H9 (cell line): ENCODE measurements around the gene KIF26A. TPM values are rescaled to one million over a fixed set of nuclear protein-coding genes. Genes with fewer than 3 reads are reported as not detected.

ENCODE experiments used
- DNase-seq: peaks from one replicate; pipeline ENCODE4 v3.0.0-alpha.2; 2017
- H2AFZ ChIP-seq: one replicate; pipeline ENCODE4 v1.6.1; 2013; ENCODE audit warnings: mild to moderate bottlenecking, low read length, control low read depth, moderate library complexity
- H2AK5ac ChIP-seq: 2 replicates; pipeline ENCODE4 v1.6.1; 2013; ENCODE audit warnings: low read length, control low read depth, mixed read lengths; ENCODE audit not compliant: insufficient read length
- H2BK120ac ChIP-seq: one replicate; pipeline ENCODE4 v1.6.1; 2013; ENCODE audit warnings: low read depth, mild to moderate bottlenecking, low read length, control low read depth, inconsistent platforms; ENCODE audit not compliant: poor library complexity, severe bottlenecking
- H2BK12ac ChIP-seq: 2 replicates; pipeline ENCODE4 v1.6.1; 2013; ENCODE audit warnings: low read length, control low read depth, mixed read lengths, low read depth; ENCODE audit not compliant: insufficient read length
- H2BK15ac ChIP-seq: 2 replicates; pipeline ENCODE4 v1.6.1; 2013; ENCODE audit warnings: low read depth, low read length, control low read depth
- H2BK20ac ChIP-seq: one replicate; pipeline ENCODE4 v1.6.1; 2013; ENCODE audit warnings: low read depth, mild to moderate bottlenecking, low read length, control low read depth, inconsistent platforms; ENCODE audit not compliant: poor library complexity, severe bottlenecking
- H2BK5ac ChIP-seq: 2 replicates; pipeline ENCODE4 v1.6.1; 2013; ENCODE audit warnings: low read length, control low read depth, mixed read lengths; ENCODE audit not compliant: insufficient read length
- H3K14ac ChIP-seq: 2 replicates; pipeline ENCODE4 v1.6.1; 2013; ENCODE audit warnings: low read length, control low read depth; ENCODE audit not compliant: insufficient read depth
- H3K18ac ChIP-seq: 2 replicates; pipeline ENCODE4 v1.6.1; 2013; ENCODE audit warnings: low read depth, mild to moderate bottlenecking, mixed read lengths, low read length, control low read depth; ENCODE audit not compliant: insufficient read length
- H3K23ac ChIP-seq: 2 replicates; pipeline ENCODE4 v1.6.1; 2013; ENCODE audit warnings: low read length, control low read depth, mixed read lengths, low read depth; ENCODE audit not compliant: insufficient read length
- H3K23me2 ChIP-seq: 2 replicates; pipeline ENCODE4 v1.6.1; 2013; ENCODE audit warnings: low read depth, mild to moderate bottlenecking, mixed read lengths, low read length, control low read depth; ENCODE audit not compliant: insufficient read length, poor library complexity, severe bottlenecking
- H3K27ac ChIP-seq: 2 replicates; pipeline ENCODE4 v1.5.1; 2013; ENCODE audit warnings: low read length, control low read depth, mixed read lengths, low read depth; ENCODE audit not compliant: insufficient read length
- H3K27me3 ChIP-seq: 2 replicates; pipeline ENCODE4 v1.6.1; 2013; ENCODE audit warnings: low read length, control low read depth, inconsistent platforms; ENCODE audit not compliant: insufficient read depth
- H3K4ac ChIP-seq: 2 replicates; pipeline ENCODE4 v1.6.1; 2013; ENCODE audit warnings: low read depth, mild to moderate bottlenecking, control low read depth, inconsistent platforms, low read length, moderate library complexity
- H3K4me1 ChIP-seq: 2 replicates; pipeline ENCODE4 v1.6.1; 2013; ENCODE audit warnings: low read length, control low read depth, inconsistent platforms; ENCODE audit not compliant: insufficient read depth
- H3K4me2 ChIP-seq: 2 replicates; pipeline ENCODE4 v1.6.1; 2013; ENCODE audit warnings: low read length, control low read depth, mixed read lengths; ENCODE audit not compliant: insufficient read length, insufficient read depth
- H3K56ac ChIP-seq: 2 replicates; pipeline ENCODE4 v1.6.1; 2013; ENCODE audit warnings: low read depth, mild to moderate bottlenecking, mixed read lengths, low read length, control low read depth; ENCODE audit not compliant: insufficient read length
- H3K79me1 ChIP-seq: 2 replicates; pipeline ENCODE4 v1.6.1; 2013; ENCODE audit warnings: low read depth, mild to moderate bottlenecking, moderate library complexity, low read length, control low read depth, inconsistent platforms; ENCODE audit not compliant: insufficient read depth, poor library complexity, severe bottlenecking
- H3K79me2 ChIP-seq: 2 replicates; pipeline ENCODE4 v1.6.1; 2013; ENCODE audit warnings: low read length, control low read depth, inconsistent platforms; ENCODE audit not compliant: insufficient read depth
- H3K9ac ChIP-seq: 2 replicates; pipeline ENCODE4 v1.6.1; 2013; ENCODE audit warnings: low read length, control low read depth, mixed read lengths; ENCODE audit not compliant: insufficient read length; ENCODE audit errors: extremely low read depth
- H3K9me3 ChIP-seq: one replicate; pipeline ENCODE4 v1.6.1; 2013; ENCODE audit warnings: low read depth, low read length, inconsistent platforms; ENCODE audit not compliant: control insufficient read depth
- H3T11ph ChIP-seq: one replicate; pipeline ENCODE4 v1.6.1; 2013; ENCODE audit warnings: mild to moderate bottlenecking, low read length, control low read depth, inconsistent platforms
- H4K20me1 ChIP-seq: one replicate; pipeline ENCODE4 v1.6.1; 2013; ENCODE audit not compliant: control insufficient read depth, insufficient read length, insufficient read depth
- H4K5ac ChIP-seq: 2 replicates; pipeline ENCODE4 v1.6.1; 2013; ENCODE audit warnings: low read depth, mild to moderate bottlenecking, mixed read lengths, low read length, control low read depth; ENCODE audit not compliant: insufficient read length
- H4K8ac ChIP-seq: replicated peaks from 2 replicates; pipeline ENCODE4 v1.6.1; 2013; ENCODE audit warnings: low read length, control low read depth, mixed read lengths, low read depth; ENCODE audit not compliant: insufficient read length
- H4K91ac ChIP-seq: 2 replicates; pipeline ENCODE4 v1.6.1; 2013; ENCODE audit warnings: low read depth, mild to moderate bottlenecking, moderate library complexity, mixed read lengths, low read length, control low read depth; ENCODE audit not compliant: insufficient read length
- H3K27ac Mint-ChIP-seq, 3 experiments: 2 replicates in 2 of 3; 3 replicates in 1 of 3; pipeline ENCODE4 v1.8.0; 2020 to 2021; ENCODE audit warnings: mixed read lengths in 3 of 3, mild to moderate bottlenecking in 1 of 3, moderate library complexity in 1 of 3
- H3K27me3 Mint-ChIP-seq: 2 replicates; pipeline ENCODE4 v1.8.0; 2021; ENCODE audit warnings: low read depth, mild to moderate bottlenecking, moderate library complexity, mixed read lengths
- H3K36me3 Mint-ChIP-seq, 3 experiments: 2 replicates in 2 of 3; 3 replicates in 1 of 3; pipeline ENCODE4 v1.8.0; 2020 to 2021; ENCODE audit warnings: low read depth in 3 of 3, mixed read lengths in 3 of 3; ENCODE audit not compliant: insufficient read depth in 1 of 3
- H3K4me1 Mint-ChIP-seq, 2 experiments: 2 replicates each; pipeline ENCODE4 v1.8.0; 2020; ENCODE audit warnings: mixed read lengths in 2 of 2
- H3K4me3 Mint-ChIP-seq, 2 experiments: 2 replicates in 1 of 2; 3 replicates in 1 of 2; pipeline ENCODE4 v1.8.0; 2020 to 2021; ENCODE audit warnings: mild to moderate bottlenecking in 2 of 2, mixed read lengths in 2 of 2, moderate library complexity in 1 of 2
- H3K9me3 Mint-ChIP-seq, 2 experiments: 2 replicates in 1 of 2; 3 replicates in 1 of 2; pipeline ENCODE4 v1.8.0; 2020; ENCODE audit warnings: mild to moderate bottlenecking in 2 of 2, mixed read lengths in 2 of 2, moderate library complexity in 1 of 2
- WGBS: extraction: QIAGEN DNeasy Blood & Tissue Kit; methylation state at CpG from one replicate; pipeline ENCODE4 v1.1.7; 2013; ENCODE audit warnings: missing lambda C conversion rate, low lambda C conversion rate, mixed read lengths; ENCODE audit not compliant: insufficient read length; ENCODE audit errors: extremely low coverage; 5-methylcytosine and 5-hydroxymethylcytosine counted together
- total RNA-seq: library from RNA; stranded (reverse); gene quantifications from 2 replicates; pipeline ENCODE4 v1.2.1, GENCODE V29; 2021
- TF ChIP-seq, protein P1 (sequence below): fragments of 200-600 bp; sonication (generic); conservative IDR thresholded peaks from 3 replicates; pipeline ENCODE4 v1.8.0; 2021; ENCODE audit warnings: antibody characterized with exemption, mild to moderate bottlenecking

The KIF26A gene
- total RNA-seq, 1 experiment from 2014 or later, result 44.2 TPM

DNA sequence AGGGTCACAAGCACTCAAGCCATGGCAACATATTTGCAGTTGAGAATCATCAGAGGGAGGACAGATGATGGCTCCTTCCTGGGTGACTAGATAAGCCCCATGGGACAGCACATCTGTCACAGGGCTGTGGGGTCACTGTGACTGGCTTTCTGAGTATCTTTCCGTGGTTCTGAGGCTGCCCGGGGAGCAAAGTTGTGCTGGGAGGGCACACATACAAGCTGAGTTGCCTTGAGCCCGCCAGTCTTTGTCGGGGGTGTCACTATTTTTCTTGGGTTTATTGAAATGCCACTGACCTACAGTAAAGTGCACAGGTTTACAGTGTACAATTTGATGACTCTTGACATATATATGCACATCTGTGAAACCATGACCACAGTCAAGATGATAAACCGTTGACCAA lies 17.2 kb upstream of the KIF26A start:
- H4K20me1 ChIP-seq, result no peaks in the 10 kb centered on the region
- TF ChIP-seq, protein P1, sequence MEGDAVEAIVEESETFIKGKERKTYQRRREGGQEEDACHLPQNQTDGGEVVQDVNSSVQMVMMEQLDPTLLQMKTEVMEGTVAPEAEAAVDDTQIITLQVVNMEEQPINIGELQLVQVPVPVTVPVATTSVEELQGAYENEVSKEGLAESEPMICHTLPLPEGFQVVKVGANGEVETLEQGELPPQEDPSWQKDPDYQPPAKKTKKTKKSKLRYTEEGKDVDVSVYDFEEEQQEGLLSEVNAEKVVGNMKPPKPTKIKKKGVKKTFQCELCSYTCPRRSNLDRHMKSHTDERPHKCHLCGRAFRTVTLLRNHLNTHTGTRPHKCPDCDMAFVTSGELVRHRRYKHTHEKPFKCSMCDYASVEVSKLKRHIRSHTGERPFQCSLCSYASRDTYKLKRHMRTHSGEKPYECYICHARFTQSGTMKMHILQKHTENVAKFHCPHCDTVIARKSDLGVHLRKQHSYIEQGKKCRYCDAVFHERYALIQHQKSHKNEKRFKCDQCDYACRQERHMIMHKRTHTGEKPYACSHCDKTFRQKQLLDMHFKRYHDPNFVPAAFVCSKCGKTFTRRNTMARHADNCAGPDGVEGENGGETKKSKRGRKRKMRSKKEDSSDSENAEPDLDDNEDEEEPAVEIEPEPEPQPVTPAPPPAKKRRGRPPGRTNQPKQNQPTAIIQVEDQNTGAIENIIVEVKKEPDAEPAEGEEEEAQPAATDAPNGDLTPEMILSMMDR, result no peak
- no peak overlapping the region for H2BK120ac ChIP-seq
- H3K23me2 ChIP-seq, result peaks cover 7% of the 10 kb centered on the region
- no peak overlapping the region for H4K91ac ChIP-seq
- H4K5ac ChIP-seq, result no peak overlapping the region
- H2BK20ac ChIP-seq, result no peak overlapping the region
- no peak overlapping the region for H2AK5ac ChIP-seq
- H3K9me3 Mint-ChIP-seq, result peaks cover 16 to 23% of the 10 kb centered on the region in 2 experiments
- H3K27ac ChIP-seq, result no peak overlapping the region
- no peak overlapping the region for H3T11ph ChIP-seq
- no peak overlapping the region for H3K23ac ChIP-seq
- H4K8ac ChIP-seq, result no peak overlapping the region
- DNase-seq, result no peak
- no peak overlapping the region for H3K4me3 Mint-ChIP-seq
- H3K4me1 Mint-ChIP-seq, result peaks cover 3 to 5% of the 10 kb centered on the region in 2 experiments; a peak in 3 of 4 replicates
- H2BK5ac ChIP-seq, result no peak overlapping the region
- H3K18ac ChIP-seq, result no peak overlapping the region
- no peak overlapping the region for H3K56ac ChIP-seq
- no peaks in the 10 kb centered on the region; the same call in 1 of the 2 replicates for H3K4me1 ChIP-seq
- no peaks in the 10 kb centered on the region for H3K79me2 ChIP-seq
- no peak overlapping the region for H2AFZ ChIP-seq
- no peak overlapping the region for H3K4ac ChIP-seq
- H3K27ac Mint-ChIP-seq, result no peak overlapping the region
- H3K4me2 ChIP-seq, result no peak overlapping the region
- no peaks in the 10 kb centered on the region for H3K79me1 ChIP-seq
- no CpG with 5 or more reads among the region's 5 CpGs for WGBS
- H3K36me3 Mint-ChIP-seq, result peaks cover 0 to 11% (median 0%) of the 10 kb centered on the region in 3 experiments; a peak in 2 of 7 replicates
- peaks cover 55% of the 10 kb centered on the region for H3K27me3 Mint-ChIP-seq
- H3K9me3 ChIP-seq, result no peaks in the 10 kb centered on the region
- no peak overlapping the region for H3K9ac ChIP-seq
- peaks cover 7% of the 10 kb centered on the region; the same call in 1 of the 2 replicates for H3K27me3 ChIP-seq
- no peak overlapping the region for H2BK15ac ChIP-seq
- H2BK12ac ChIP-seq, result no peak overlapping the region
- no peak overlapping the region for H3K14ac ChIP-seq
